Measurements from ENCODE around the gene MYO15B.

DNA sequence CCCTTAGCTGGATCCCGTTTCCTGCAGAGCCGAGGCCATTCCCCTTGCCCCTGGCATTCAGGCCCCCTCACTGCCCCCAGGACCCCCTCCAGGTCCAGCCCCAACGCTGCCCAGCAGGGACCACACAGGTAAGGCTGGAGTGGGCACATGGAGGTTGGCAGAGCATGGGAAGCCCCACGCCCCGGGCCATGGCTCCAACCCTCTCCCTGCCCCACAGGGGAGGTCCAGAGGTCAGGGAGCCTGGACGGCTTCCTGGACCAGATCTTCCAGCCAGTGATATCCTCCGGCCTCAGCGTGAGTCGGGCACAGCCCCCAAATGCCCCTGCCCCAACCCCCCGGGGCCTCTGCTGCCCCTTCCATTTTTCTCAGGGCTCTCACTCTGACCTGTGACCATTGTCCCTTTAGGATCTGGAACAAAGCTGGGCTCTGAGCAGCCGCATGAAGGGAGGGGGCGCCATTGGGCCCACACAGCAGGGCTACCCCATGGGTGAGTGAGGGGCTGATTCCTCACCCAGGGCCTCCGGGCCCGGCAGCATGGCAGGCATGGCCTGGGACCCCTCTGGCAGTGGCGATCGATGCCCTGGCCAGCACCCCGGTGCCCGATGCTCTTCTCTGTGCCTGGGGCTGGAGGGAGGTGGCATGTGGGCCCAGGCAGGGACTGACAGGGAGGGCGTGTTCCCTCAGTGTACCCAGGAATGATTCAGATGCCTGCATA lies 27.1 kb downstream of the MYO15B start:
- TF ChIP-seq, protein P1, sequence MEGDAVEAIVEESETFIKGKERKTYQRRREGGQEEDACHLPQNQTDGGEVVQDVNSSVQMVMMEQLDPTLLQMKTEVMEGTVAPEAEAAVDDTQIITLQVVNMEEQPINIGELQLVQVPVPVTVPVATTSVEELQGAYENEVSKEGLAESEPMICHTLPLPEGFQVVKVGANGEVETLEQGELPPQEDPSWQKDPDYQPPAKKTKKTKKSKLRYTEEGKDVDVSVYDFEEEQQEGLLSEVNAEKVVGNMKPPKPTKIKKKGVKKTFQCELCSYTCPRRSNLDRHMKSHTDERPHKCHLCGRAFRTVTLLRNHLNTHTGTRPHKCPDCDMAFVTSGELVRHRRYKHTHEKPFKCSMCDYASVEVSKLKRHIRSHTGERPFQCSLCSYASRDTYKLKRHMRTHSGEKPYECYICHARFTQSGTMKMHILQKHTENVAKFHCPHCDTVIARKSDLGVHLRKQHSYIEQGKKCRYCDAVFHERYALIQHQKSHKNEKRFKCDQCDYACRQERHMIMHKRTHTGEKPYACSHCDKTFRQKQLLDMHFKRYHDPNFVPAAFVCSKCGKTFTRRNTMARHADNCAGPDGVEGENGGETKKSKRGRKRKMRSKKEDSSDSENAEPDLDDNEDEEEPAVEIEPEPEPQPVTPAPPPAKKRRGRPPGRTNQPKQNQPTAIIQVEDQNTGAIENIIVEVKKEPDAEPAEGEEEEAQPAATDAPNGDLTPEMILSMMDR (IDR thresholded peaks at IDR 0.05): no peak
- no peak for TF ChIP-seq POLR2A (IDR thresholded peaks at IDR 0.05)
